Epidermal melanocyte (primary cell): ENCODE data around the gene IL4R.

Source experiments
- DNase-seq: peaks from one replicate; pipeline ENCODE4 v3.0.0; 2011; ENCODE audit warnings: low spot score; ENCODE audit not compliant: insufficient read length

The IL4R gene

DNA sequence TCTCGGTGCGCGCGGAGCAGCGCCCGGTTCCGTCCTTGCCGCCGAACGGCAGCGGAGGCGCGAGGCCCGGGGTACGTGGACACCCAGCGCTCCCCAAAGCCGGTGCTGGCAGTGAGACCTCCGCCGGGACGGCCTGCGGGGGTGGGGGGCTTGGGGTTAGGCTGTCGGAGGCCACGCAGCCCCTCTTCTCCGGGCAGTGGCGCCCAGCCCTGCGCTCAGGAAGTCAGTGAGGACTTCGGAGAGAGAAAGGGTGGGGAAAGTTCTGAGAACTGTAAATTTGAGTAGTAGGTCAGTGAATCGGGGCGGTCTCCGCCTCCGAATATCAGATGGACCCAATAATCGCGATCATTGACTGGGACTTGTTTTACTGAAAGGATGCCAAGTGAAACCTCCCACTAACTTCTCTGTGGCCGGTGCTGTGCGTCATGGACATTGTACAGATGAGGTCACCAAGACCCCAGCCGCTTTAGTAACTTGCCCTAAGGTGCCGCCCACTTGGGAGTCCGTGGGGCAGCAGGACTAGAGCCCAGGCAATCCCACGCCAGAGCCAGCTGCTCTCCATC, 468 bp downstream of the IL4R start:
- DNase-seq, result no peak

GRCh38 chr16:27314986-27315332, 1.2 kb downstream of the IL4R start:
- no peak for DNase-seq

- DNase-seq, result no peak
These were observed 1.7 kb downstream of the IL4R start for GRCh38 chr16:27315333-27316037.

GRCh38 chr16:27316038-27316680, 2.4 kb downstream of the IL4R start:
- no peak for DNase-seq

DNA sequence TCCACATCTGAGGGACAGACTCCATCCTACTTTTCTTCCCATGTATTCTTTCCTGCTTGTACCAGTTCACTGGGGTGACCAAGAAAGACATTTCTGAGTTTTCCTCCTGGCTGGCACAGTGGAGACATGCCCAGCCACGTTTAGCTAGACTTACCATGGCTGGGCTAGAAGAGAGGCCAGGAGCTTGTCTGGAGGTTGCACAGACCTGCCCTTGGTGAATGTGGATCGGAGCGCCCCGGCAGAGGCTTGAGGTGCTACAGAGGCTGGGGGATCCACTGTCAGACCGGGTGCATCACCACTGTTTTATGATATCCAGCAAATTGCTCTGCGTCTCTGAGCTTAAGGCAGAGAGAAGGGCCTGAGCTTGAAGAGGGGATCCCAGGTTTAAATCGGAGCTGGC, 3.5 kb downstream of the IL4R start:
- DNase-seq, result no peak

GRCh38 chr16:27317738-27318391, 4.1 kb downstream of the IL4R start:
- DNase-seq, result no peak

GRCh38 chr16:27318392-27319256, 4.8 kb downstream of the IL4R start:
- no peak for DNase-seq

DNA sequence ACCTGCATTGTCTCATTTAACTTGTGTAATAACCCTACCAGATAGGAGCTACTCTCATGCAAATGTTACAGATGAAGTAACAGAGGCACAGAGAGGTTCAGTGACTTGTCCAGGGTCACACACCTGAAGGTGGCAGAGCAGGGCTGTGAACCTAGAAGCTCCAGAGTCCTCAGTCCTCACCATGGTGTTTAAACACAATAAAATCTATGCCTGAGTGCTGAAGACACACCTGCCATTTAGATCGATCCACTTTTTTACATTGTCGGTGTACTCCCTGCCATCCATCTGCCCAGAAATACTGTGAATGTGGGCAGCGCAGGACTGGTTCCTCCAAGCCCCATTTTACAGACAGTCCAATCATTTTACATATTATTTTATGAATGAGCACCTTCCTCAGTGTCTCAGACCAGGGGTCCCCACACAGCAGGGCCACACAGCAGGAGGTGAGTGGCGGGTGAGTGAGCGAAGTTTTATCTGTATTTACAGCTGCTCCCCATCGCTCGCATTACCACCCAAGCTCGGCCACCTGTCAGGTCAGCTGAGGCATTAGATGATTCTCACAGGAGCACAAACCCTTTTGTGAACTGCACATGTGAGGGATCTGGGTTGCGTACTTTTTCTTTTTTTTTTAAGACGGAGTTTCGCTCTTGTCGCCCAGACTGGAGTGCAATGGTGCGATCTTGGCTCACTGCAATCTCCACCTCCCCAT, 5.6 kb downstream of the IL4R start:
- no peak for DNase-seq

- no peak for DNase-seq
These were observed 6.7 kb downstream of the IL4R start for GRCh38 chr16:27320261-27321012.

- DNase-seq, result no peak
These were observed 7.5 kb downstream of the IL4R start for GRCh38 chr16:27321013-27321915.

GRCh38 chr16:27322858-27323780, 9.3 kb downstream of the IL4R start:
- no peak for DNase-seq

DNA sequence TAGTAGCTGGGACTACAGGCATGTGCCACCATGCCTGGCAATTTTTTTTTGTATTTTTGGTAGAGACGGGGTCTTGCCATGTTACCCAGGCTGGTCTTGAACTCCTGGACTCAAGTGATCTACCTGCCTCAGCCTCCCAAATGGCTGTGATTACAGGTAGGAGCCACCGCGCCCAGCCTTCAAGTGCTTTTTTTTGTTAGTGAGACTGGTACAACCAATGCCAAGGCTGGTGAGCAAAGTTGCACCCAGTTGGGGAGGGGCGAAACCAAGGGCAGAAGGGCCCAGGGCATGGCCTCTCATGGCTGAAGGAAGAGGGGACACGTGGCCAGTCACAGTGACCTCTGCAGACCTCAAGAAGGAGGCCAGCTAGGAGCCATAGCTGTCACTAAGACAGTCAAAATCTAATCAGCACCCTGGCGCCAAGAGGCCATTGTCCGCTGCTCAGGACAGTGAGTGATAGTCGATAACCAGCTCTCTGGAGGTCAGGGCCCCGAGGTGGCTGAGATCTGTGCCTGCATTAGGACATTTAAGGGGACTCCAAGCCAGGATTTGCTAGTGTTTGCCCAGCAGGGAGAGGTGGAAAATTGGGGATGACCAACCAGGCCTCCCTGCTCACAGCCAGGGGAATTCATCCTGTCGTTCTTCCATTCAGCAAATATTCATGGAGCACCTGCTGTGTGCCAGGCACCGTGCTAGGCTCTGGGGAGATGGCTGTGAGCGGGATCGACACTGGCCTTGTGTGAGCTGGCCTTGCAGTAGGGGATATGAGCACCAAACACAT, 10.2 kb downstream of the IL4R start:
- DNase-seq, result no peak

- DNase-seq, result no peak
These were observed 11.1 kb downstream of the IL4R start for GRCh38 chr16:27324851-27325301.

GRCh38 chr16:27325736-27326135, 12.0 kb downstream of the IL4R start:
- DNase-seq, result no peak

GRCh38 chr16:27326251-27326650, 12.5 kb downstream of the IL4R start:
- DNase-seq, result no peak

DNA sequence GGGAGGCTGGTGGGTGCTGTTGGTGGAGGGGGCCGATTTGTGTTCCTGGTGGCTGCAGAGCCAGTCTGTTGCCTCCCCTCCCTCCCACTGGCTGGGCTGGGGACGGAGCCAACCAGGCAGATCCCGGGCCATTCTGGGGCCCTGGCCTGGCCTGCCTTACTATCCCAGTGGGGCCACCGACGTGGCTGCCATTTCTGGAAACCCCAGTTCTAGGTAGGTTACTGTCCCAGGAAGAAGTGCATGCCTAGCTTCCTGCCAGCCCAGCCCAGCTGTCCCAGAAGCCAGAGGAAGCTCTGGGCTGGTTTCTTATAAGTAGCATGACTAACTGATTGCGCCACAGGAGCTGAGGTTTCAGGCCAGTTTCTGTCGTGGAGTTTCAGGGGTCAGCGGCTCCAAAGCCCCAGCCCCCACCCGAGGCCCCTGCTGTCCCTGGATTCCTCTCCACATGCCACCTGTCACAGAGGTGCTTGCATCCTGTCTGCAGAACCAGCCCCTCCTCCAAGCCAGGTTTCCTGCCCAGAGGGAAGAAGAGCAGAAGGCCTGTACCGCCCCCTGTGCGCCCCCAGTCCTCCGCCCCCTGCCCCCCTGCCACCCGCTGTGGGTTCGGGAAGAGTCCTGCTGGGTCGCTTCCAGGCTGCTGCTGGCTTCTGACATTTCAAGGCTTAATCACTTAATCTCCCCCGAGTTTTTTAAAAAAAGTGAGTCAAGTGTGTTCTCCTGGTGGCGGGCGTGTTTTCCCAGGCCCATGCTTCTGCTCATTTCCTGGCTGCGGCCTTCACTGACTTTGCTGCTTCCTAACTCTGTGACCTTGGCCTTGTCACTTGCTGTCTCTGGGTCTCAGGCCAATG, 13.2 kb downstream of the IL4R start:
- peak; percentile 52 for DNase-seq
